Measurements from ENCODE around the gene MAGI2. TPM values are rescaled to one million over a fixed set of nuclear protein-coding genes. Genes with fewer than 3 reads are reported as not detected.

The MAGI2 gene
- total RNA-seq, 1 donor from 2014 or later: 0.38 TPM

- Mint-ChIP-seq H3K27me3 (peaks cover 4% of the 10 kb centered on the region), H3K4me1 (no peaks in the 10 kb centered on the region)
- CTCF ChIA-PET: no interaction called here
Measured at GRCh38 chr7:78167860-78168259, 1285.6 kb downstream of the MAGI2 start.

DNA sequence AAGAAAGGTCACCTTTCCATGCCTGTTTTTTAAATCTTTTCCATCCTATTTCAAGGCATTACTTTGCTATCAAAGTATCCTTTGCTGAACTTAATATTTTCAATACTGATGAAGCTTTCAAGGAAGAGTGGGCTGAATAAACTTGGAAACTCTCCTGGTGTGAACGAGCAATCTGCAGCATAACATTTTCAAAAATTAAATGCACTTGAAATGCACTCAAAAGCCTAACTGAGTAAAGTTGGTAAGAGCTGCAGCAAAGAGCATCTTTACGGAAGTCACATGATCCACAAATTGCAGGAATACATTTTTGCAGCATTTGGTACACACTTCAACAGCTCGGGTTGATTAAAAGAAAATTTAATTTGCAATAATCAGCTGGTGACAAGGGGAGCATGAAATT is 1287.6 kb downstream of the MAGI2 start:
- H3K9me3 Mint-ChIP-seq: no peaks in the 10 kb centered on the region
- H3K4me1 Mint-ChIP-seq: no peaks in the 10 kb centered on the region
- intact Hi-C loops (cut with micrococcal nuclease): no loop called here
- H3K4me3 Mint-ChIP-seq: no peak overlapping the region
- no peak overlapping the region for H3K27ac Mint-ChIP-seq
- ChIA-PET POLR2A (no interaction called here), CTCF (no interaction called here)
- H3K27me3 Mint-ChIP-seq: peaks cover 2% of the 10 kb centered on the region
- TF ChIP-seq, protein P1, sequence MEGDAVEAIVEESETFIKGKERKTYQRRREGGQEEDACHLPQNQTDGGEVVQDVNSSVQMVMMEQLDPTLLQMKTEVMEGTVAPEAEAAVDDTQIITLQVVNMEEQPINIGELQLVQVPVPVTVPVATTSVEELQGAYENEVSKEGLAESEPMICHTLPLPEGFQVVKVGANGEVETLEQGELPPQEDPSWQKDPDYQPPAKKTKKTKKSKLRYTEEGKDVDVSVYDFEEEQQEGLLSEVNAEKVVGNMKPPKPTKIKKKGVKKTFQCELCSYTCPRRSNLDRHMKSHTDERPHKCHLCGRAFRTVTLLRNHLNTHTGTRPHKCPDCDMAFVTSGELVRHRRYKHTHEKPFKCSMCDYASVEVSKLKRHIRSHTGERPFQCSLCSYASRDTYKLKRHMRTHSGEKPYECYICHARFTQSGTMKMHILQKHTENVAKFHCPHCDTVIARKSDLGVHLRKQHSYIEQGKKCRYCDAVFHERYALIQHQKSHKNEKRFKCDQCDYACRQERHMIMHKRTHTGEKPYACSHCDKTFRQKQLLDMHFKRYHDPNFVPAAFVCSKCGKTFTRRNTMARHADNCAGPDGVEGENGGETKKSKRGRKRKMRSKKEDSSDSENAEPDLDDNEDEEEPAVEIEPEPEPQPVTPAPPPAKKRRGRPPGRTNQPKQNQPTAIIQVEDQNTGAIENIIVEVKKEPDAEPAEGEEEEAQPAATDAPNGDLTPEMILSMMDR (IDR thresholded peaks at IDR 0.05): no peak
- DNase-seq (no peak), ATAC-seq (ENCODE audit: low read depth) (no peak)
- no peaks in the 10 kb centered on the region for H3K36me3 Mint-ChIP-seq (ENCODE audit: low read depth)

More at GRCh38 chr7:78167860-78168259, 1285.6 kb downstream of the MAGI2 start:
- intact Hi-C loops (cut with micrococcal nuclease): no loop called here
- ATAC-seq (ENCODE audit: low read depth): no peak
- Mint-ChIP-seq H3K9me3 (no peaks in the 10 kb centered on the region), H3K27ac (no peak overlapping the region), H3K36me3 (ENCODE audit: low read depth) (no peaks in the 10 kb centered on the region), H3K4me3 (no peak overlapping the region)
- TF ChIP-seq, protein P1 (IDR thresholded peaks at IDR 0.05): no peak
- POLR2A ChIA-PET: no interaction called here
- no peak for DNase-seq

- ChIA-PET POLR2A (no interaction called here), CTCF (no interaction called here)
- Mint-ChIP-seq H3K4me1 (no peaks in the 10 kb centered on the region), H3K27ac (no peak overlapping the region), H3K36me3 (ENCODE audit: low read depth) (no peaks in the 10 kb centered on the region), H3K27me3 (peaks cover 2% of the 10 kb centered on the region), H3K4me3 (no peak overlapping the region), H3K9me3 (no peaks in the 10 kb centered on the region)
- TF ChIP-seq, protein P1 (IDR thresholded peaks at IDR 0.05): no peak
- ATAC-seq (ENCODE audit: low read depth): no peak
- intact Hi-C loops (cut with micrococcal nuclease): no loop called here
- DNase-seq: no peak
Measured at GRCh38 chr7:78165454-78165853, 1288.0 kb downstream of the MAGI2 start.

DNA sequence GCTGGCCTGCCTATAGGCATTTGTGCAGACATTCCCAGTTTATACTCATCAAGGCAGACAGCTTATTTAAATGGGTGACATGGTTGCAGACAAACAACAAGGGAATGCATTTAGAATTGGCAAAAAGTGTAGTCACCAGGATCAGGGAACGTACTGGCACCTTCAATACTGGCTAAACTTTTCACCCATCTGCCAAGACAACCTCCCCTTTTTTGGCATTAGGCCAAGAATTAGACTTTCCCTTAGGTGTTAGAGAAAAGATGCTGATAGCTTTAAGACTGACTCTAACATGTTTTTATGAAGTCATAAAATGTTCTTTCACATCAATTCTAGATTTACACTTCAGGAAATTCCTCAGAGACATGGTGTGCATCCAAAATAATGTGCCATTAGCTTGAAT is 1289.0 kb downstream of the MAGI2 start:
- intact Hi-C loops (cut with micrococcal nuclease): no loop called here
- TF ChIP-seq, protein P1 (IDR thresholded peaks at IDR 0.05): no peak
- POLR2A ChIA-PET: no interaction called here
- Mint-ChIP-seq H3K4me3 (no peak overlapping the region), H3K4me1 (no peaks in the 10 kb centered on the region), H3K27me3 (peaks cover 7% of the 10 kb centered on the region), H3K36me3 (ENCODE audit: low read depth) (no peaks in the 10 kb centered on the region), H3K9me3 (no peaks in the 10 kb centered on the region), H3K27ac (no peak overlapping the region)
- CTCF ChIA-PET: no interaction called here
- DNase-seq (no peak), ATAC-seq (ENCODE audit: low read depth) (no peak)

DNA sequence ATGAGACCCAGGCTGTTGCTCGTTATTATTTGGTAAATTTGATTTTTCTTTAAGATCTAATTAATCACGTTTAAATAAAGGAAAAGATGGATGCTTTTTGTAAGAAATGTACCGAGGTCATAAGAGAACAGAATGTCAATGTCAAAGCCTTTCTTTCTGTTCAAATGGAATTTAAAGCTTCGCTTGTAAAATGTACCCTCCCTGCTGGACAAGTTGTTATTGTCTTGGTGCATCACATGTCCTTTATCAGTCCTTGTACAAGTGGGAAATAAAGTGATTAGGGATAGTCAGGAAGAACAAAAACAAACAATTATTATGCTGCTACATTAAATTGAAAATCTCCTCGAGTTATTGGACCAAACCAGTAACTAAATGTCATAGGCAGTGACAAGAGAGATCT is 1291.7 kb downstream of the MAGI2 start:
- CTCF ChIA-PET: no interaction called here
- intact Hi-C loops (cut with micrococcal nuclease): no loop called here
- no peak overlapping the region for H3K27ac Mint-ChIP-seq
- no peaks in the 10 kb centered on the region for H3K4me1 Mint-ChIP-seq
- H3K4me3 Mint-ChIP-seq: no peak overlapping the region
- DNase-seq (no peak), ATAC-seq (ENCODE audit: low read depth) (no peak)
- no peaks in the 10 kb centered on the region for H3K36me3 Mint-ChIP-seq (ENCODE audit: low read depth)
- H3K9me3 Mint-ChIP-seq: no peaks in the 10 kb centered on the region
- peaks cover 12% of the 10 kb centered on the region for H3K27me3 Mint-ChIP-seq
- TF ChIP-seq, protein P1 (IDR thresholded peaks at IDR 0.05): no peak
- POLR2A ChIA-PET: no interaction called here

Data from activated B cell treated with CpG ODN at 0.5 μM for 24 hours (primary cell).